ENCODE results near the gene BOLA3.
"Not testable (repeated sequence)": the region's sequence is repeated elsewhere in the genome, so short reads cannot be mapped to it uniquely, and the experiment has no call there.

BOLA3 gene

GRCh38 chr2:74101574-74102300 lies 46.0 kb downstream of the BOLA3 start:
- DNase-seq: no peak

GRCh38 chr2:74100254-74101216 lies 47.2 kb downstream of the BOLA3 start:
- no peak for DNase-seq

GRCh38 chr2:74099835-74100234 lies 47.9 kb downstream of the BOLA3 start:
- DNase-seq: no peak

GRCh38 chr2:74099271-74099670 lies 48.4 kb downstream of the BOLA3 start:
- DNase-seq: no peak

DNA sequence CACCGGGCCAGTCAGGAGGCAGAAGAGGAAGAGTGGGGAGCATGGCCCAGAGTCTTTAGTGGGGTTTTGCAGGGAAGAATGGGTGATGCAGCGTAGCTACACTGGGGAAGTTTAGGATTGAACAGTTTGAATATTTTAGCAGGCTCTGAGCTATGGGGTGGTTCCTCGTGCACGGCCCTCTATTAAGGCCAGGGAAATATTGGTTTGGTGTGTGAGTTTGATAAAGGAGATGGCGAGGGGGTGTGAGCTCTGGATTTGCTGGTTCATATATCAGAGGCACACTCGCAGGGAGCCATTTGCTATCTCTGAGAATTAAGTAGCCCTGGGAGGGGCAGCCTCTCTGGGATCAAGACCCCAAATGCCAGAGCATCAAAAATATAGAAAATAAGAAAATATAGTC lies 50.1 kb downstream of the BOLA3 start:
- no peak for DNase-seq

DNA sequence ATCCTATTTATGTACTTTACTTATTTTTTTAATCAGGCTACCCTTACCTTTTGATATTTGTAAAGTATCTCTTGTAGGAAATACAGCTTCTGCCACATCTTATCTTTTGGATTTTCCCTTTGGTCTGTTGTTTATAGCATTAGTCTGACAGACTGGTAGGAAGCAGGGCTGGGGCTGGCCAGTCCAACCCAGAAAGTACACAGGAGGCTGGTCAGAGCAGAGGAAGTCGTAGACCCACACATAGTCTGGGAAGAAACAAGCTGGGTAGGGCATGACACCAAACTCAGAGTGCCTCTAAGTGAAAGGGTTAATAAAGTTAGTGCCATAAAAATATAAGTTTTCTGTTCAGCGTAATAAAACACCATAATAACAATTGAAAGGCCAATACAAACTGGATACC lies 51.7 kb downstream of the BOLA3 start:
- DNase-seq: no peak

- DNase-seq: no peak
These were observed 52.1 kb downstream of the BOLA3 start for GRCh38 chr2:74095632-74096031.

GRCh38 chr2:74094291-74094690 lies 53.4 kb downstream of the BOLA3 start:
- no peak for DNase-seq

- no peak for DNase-seq
These were observed 53.9 kb downstream of the BOLA3 start for GRCh38 chr2:74093840-74094239.

GRCh38 chr2:74093426-74093825 lies 54.3 kb downstream of the BOLA3 start:
- DNase-seq: no peak

DNA sequence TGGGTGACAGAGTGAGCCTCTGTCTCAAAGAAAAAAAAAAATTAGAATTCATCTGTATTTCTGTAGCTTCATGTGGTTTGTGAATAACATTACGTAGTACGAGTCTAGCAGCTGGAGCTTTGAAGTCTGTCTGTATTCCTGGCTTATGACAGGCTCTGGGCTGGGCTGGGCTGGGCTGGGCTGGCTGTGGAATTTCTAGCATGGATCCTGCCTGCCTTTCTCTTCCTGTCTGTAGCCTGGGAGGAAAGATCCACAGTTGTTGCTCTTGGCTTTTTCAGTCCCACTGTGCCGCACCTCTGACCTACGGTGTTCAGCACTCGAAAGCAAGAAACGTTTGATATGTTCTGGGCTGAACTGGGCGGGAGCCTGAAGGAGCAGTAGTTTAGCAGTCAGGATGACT lies 55.4 kb downstream of the BOLA3 start:
- no peak for DNase-seq

GRCh38 chr2:74091391-74091790 lies 56.3 kb downstream of the BOLA3 start:
- no peak for DNase-seq

DNA sequence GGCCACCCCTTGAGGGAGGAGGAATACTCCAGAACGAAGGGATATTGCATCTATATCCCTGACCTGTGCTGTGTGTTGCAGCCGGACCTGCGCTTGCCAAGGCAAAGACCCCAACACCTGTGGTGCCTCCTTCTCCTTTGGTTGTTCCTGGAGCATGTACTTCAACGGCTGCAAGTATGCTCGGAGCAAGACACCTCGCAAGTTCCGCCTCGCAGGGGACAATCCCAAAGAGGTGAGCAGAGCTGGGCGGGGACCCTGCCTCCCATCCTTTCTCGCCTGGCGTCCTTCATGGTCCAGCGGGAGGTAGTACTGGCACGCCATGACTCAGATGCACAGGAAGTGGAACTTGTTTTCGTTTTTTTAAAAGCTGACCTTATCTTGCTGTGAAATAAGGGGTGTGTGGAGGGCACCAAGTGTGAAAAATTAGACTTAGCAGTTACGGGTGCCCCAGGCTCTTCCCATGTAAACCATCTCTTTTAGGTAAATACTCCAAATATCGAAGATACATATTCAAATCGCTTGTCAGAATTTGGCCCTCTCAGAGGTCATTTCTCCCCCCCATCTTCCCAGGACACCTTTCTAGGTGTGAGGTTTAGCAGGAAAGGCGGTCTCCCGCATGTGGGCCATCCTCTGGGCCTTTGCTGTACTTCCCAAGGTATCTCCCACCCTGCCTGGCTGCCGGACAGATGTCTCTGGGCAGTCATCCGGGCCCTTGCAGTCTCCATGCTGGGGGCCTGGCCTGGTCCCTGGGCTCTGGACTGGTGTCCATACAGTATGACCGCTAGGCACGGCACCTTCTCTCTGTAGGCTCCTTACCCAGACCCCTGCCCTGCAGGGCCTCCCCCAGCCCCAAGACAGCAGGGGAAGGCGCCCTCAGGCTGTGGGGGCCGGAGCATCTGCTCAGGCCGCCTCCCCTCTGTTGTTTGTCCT lies 57.6 kb downstream of the BOLA3 start:
- no peak for DNase-seq

GRCh38 chr2:74088676-74089075 lies 59.0 kb downstream of the BOLA3 start:
- not testable (repeated sequence) for DNase-seq

DNA sequence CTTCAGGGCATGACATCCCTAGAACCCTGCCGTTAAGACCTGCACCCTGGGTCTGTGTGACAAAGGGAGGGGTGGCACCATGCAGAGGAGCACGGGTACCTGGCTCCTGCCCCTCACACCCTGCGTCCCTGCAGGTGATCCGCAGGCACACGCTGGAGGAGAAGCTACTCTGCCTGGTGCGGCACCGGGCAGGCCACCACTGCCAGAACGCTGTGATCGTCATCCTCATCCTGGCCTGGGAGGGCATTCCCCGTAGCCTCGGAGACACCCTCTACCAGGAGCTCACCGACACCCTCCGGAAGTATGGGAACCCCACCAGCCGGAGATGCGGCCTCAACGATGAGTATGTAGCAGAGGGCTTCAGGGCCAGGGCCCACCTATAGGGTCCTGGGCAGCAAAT lies 60.0 kb downstream of the BOLA3 start:
- DNase-seq: no peak

DNA sequence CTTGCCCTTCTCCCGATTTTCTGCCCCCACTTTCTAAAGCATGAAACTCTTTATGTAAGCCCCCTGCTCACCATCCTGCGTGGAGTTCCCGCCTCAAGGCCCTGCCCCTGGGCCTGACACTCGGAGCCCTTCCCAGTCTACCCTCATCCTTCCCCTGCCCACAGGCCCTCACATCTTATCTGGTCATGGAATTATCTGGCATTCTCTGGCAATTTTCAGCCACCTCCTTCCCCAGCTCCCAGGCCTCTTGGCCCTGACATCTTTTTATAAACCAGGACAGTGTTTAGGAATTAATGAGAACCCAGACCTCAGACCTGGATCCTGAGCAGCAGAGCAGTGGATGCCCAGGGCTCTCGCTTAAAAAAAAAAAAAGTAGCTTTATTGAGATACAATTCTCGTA lies 61.7 kb downstream of the BOLA3 start:
- DNase-seq: no peak
